ENCODE data around the gene BCL2A1. TPM values are rescaled to one million over a fixed set of nuclear protein-coding genes. Genes with fewer than 3 reads are reported as not detected.

Gene BCL2A1
- total RNA-seq, 1 donor from 2014 or later, result 1.7 TPM

GRCh38 chr15:79950247-79950646, 20.7 kb downstream of the BCL2A1 start:
- intact Hi-C loops (cut with DNase I), result no loop called here
- Histone ChIP-seq H3K4me1 (no peaks in the 10 kb centered on the region), H3K9me3 (no peaks in the 10 kb centered on the region), H3K27me3 (no peaks in the 10 kb centered on the region), H3K4me3 (no peak overlapping the region), H3K27ac (no peak overlapping the region), H3K36me3 (no peaks in the 10 kb centered on the region)
- TF ChIP-seq POLR2A (IDR thresholded peaks at IDR 0.05), result no peak
- no peak for DNase-seq (ENCODE audit: extremely low spot score in 2 of 2)

DNA sequence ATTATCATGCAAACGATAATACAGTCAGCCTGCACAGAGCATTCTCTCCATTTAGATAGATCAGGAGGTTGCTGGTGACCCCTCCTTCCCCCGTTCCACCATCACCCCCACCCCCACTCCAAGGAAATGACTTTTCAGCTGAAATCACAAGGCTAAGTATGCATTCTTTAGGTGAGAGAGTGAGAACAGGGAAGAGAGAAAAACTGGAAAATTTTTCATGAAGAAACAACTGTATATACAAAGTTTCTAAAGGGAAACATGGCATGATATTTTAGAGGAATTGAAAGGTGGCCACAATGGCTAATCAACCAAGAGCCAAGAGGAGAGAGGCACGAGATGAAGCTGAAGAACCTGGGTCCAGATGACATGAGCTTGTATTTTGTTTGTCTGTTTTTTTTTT, 22.2 kb downstream of the BCL2A1 start:
- no peaks in the 10 kb centered on the region for H3K9me3 ChIP-seq
- DNase-seq (ENCODE audit: extremely low spot score in 2 of 2), result no peak
- intact Hi-C loops (cut with DNase I), result no loop called here

DNA sequence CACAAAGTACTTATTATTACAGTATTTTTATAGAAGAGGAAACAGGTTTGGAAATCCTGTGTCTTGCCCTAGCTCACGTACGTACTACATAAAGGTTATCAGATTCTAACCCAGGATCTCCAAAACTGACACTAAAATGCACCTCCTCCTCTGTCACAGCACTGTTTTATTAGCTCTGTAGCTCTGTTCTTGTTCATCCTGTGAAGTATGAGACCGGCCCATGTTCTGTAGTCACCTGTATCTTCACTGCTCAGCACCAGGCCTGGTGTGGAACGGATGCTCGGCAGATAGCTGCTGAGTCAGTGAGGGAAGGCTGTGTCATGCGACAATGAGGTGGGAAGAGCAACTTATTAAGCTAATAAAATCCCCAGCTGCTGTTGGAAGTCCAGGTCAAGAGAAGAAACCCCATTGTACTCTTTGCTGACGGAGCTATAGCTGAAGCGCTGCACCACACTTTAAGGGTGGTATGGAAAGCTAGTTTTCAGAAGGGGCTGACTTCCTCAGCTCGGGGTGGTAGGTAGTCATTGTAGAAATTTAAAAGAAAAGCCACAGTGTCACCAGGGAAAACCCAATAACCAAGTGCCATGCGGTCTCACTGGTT, 22.8 kb downstream of the BCL2A1 start:
- no peaks in the 10 kb centered on the region for H3K27me3 ChIP-seq
- H3K4me3 ChIP-seq, result no peak overlapping the region
- TF ChIP-seq, protein P1, sequence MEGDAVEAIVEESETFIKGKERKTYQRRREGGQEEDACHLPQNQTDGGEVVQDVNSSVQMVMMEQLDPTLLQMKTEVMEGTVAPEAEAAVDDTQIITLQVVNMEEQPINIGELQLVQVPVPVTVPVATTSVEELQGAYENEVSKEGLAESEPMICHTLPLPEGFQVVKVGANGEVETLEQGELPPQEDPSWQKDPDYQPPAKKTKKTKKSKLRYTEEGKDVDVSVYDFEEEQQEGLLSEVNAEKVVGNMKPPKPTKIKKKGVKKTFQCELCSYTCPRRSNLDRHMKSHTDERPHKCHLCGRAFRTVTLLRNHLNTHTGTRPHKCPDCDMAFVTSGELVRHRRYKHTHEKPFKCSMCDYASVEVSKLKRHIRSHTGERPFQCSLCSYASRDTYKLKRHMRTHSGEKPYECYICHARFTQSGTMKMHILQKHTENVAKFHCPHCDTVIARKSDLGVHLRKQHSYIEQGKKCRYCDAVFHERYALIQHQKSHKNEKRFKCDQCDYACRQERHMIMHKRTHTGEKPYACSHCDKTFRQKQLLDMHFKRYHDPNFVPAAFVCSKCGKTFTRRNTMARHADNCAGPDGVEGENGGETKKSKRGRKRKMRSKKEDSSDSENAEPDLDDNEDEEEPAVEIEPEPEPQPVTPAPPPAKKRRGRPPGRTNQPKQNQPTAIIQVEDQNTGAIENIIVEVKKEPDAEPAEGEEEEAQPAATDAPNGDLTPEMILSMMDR (IDR thresholded peaks at IDR 0.05), result no peak
- TF ChIP-seq POLR2A (IDR thresholded peaks at IDR 0.05) (no peak), POLR2AphosphoS5 (IDR thresholded peaks at IDR 0.05; ENCODE audit: insufficient read depth in 1 of 2, low read depth in 1 of 2) (no peak)
- no peak overlapping the region for H3K27ac ChIP-seq
- DNase-seq (ENCODE audit: extremely low spot score in 2 of 2), result no peak
- no peaks in the 10 kb centered on the region for H3K36me3 ChIP-seq
- H3K4me1 ChIP-seq, result no peaks in the 10 kb centered on the region
- no peaks in the 10 kb centered on the region for H3K9me3 ChIP-seq
- intact Hi-C loops (cut with DNase I), result no loop called here

More for the DNA sequence above, 22.2 kb downstream of the BCL2A1 start:
- Histone ChIP-seq H3K27ac (no peak overlapping the region), H3K27me3 (no peaks in the 10 kb centered on the region), H3K4me3 (no peak overlapping the region), H3K36me3 (no peaks in the 10 kb centered on the region), H3K4me1 (no peaks in the 10 kb centered on the region)
- TF ChIP-seq POLR2A (IDR thresholded peaks at IDR 0.05), result no peak
- TF ChIP-seq, protein P1 (IDR thresholded peaks at IDR 0.05), result no peak
- TF ChIP-seq POLR2AphosphoS5 (IDR thresholded peaks at IDR 0.05; ENCODE audit: insufficient read depth in 1 of 2, low read depth in 1 of 2), result no peak

- intact Hi-C loops (cut with DNase I), result no loop called here
- Histone ChIP-seq H3K4me1 (no peaks in the 10 kb centered on the region), H3K27ac (no peak overlapping the region), H3K4me3 (no peak overlapping the region), H3K27me3 (no peaks in the 10 kb centered on the region), H3K9me3 (no peaks in the 10 kb centered on the region), H3K36me3 (no peaks in the 10 kb centered on the region)
- no peak for DNase-seq (ENCODE audit: extremely low spot score in 2 of 2)
- TF ChIP-seq POLR2A (IDR thresholded peaks at IDR 0.05), result no peak
- no peak for TF ChIP-seq POLR2AphosphoS5 (IDR thresholded peaks at IDR 0.05; ENCODE audit: insufficient read depth in 1 of 2, low read depth in 1 of 2)
- TF ChIP-seq, protein P1 (IDR thresholded peaks at IDR 0.05), result no peak
These were observed 24.0 kb downstream of the BCL2A1 start for GRCh38 chr15:79947009-79947408.

- DNase-seq (ENCODE audit: extremely low spot score in 2 of 2), result no peak
- H3K27ac ChIP-seq, result no peak overlapping the region
- TF ChIP-seq POLR2AphosphoS5 (IDR thresholded peaks at IDR 0.05; ENCODE audit: insufficient read depth in 1 of 2, low read depth in 1 of 2), result no peak
- TF ChIP-seq, protein P1 (IDR thresholded peaks at IDR 0.05), result no peak
- TF ChIP-seq POLR2A (IDR thresholded peaks at IDR 0.05), result no peak
- no peaks in the 10 kb centered on the region for H3K36me3 ChIP-seq
- H3K4me1 ChIP-seq, result no peaks in the 10 kb centered on the region
- H3K4me3 ChIP-seq, result no peak overlapping the region
- intact Hi-C loops (cut with DNase I), result no loop called here
- H3K27me3 ChIP-seq, result no peaks in the 10 kb centered on the region
- no peaks in the 10 kb centered on the region for H3K9me3 ChIP-seq
These were observed 26.4 kb downstream of the BCL2A1 start for GRCh38 chr15:79944622-79945021.

Measured in vagina (tissue), 2 donors.